Activated CD4-positive, CD25-positive, alpha-beta regulatory T cell treated with anti-CD3 and anti-CD28 coated beads, Interleukin-2, amount 50 U/mL, for 24 hours (primary cell): ENCODE data around the gene SLC2A4RG.
A peak's percentile ranks its signal among the peaks of the same experiment; 100 is the strongest.

Experiments
- ATAC-seq, 2 donors: fragments of 150-1000 bp; cut with Tn5 transposase; one replicate each; pipeline ENCODE4 v1.10.0; 2021; ENCODE audit warnings: mild to moderate bottlenecking in 1 of 2, moderate library complexity in 1 of 2

Gene SLC2A4RG

GRCh38 chr20:63782051-63782471 is 42.5 kb downstream of the SLC2A4RG start:
- ATAC-seq = peak; percentile 55 to 67

- ATAC-seq = no peak
These were observed 43.0 kb downstream of the SLC2A4RG start for GRCh38 chr20:63782521-63782971.

- ATAC-seq = no peak
These were observed 44.4 kb downstream of the SLC2A4RG start for GRCh38 chr20:63783970-63784369.

- no peak for ATAC-seq
These were observed 46.1 kb downstream of the SLC2A4RG start for GRCh38 chr20:63785691-63786131.

- ATAC-seq = no peak
These were observed 47.7 kb downstream of the SLC2A4RG start for GRCh38 chr20:63787302-63787701.

GRCh38 chr20:63787749-63788148 is 48.2 kb downstream of the SLC2A4RG start:
- ATAC-seq = no peak

GRCh38 chr20:63789836-63790571 is 50.4 kb downstream of the SLC2A4RG start:
- ATAC-seq = no peak

- ATAC-seq = no peak
These were observed 51.1 kb downstream of the SLC2A4RG start for GRCh38 chr20:63790572-63791168.

- no peak for ATAC-seq
These were observed 52.1 kb downstream of the SLC2A4RG start for GRCh38 chr20:63791497-63792156.

- ATAC-seq = no peak
These were observed 53.3 kb downstream of the SLC2A4RG start for GRCh38 chr20:63792866-63793265.
